ENCODE data around the gene LIFR. TPM values are rescaled to one million over a fixed set of nuclear protein-coding genes. Genes with fewer than 3 reads are reported as not detected.
"Not testable (repeated sequence)": the region's sequence is repeated elsewhere in the genome, so short reads cannot be mapped to it uniquely, and the experiment has no call there.

LIFR gene
- polyA plus RNA-seq, 1 donor: 43.1 TPM

DNA sequence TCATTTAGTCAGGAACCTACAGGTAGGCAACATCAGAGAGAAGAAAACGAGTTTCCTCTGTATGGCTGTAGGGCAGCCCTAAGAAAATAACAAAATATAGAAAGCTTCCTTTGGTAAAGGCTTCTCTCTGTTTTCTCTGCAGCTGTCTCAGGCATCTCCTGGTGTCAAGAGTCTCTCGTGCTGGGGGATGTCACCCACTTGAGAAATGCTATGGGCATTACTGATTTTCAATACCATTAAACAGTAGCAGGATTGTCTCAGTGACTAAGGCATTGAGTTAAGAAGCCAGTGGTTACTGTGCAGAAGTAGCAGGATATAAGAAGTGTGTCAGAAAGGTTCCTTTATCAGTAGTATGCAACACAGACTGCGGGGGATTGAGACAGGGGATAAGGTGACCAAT is 32.4 kb downstream of the LIFR start:
- no peak for DNase-seq (ENCODE audit: low read depth)

DNA sequence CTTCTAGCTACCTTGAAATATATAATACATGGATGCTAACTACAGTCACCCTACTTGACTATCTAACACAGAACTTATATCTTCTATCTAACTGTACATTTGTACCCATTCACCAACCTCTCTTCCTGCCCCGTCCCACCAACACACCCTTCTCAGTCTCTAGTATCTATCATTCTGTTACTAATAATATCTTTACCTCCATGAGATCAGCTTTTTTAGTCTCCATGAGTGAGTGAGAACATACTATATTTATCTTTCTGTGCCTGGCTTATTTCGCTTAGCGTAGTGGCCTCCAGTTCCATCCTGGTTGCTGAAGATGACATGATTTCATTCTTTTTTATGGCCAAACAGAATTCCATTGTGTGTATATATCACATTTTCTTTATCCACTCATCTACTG is 37.0 kb downstream of the LIFR start:
- DNase-seq (ENCODE audit: low read depth): no peak

DNA sequence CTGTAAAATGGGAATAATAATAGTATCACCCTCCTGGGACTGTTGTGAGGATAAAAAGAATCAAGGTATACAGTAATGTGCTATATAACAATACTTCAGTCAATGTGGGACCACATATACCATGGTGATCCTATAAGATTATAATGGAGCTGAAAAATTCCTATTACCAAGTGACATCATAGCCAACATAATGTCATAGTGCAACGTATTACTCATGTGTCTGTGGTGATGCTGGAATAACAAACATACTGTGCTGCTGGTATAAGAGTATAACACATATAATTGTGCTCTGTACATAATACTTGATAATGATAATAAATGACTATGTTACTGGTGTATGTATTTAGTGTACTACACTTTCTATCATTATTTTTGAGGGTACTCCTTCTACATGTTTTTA is 38.1 kb downstream of the LIFR start:
- DNase-seq (ENCODE audit: low read depth): no peak

DNA sequence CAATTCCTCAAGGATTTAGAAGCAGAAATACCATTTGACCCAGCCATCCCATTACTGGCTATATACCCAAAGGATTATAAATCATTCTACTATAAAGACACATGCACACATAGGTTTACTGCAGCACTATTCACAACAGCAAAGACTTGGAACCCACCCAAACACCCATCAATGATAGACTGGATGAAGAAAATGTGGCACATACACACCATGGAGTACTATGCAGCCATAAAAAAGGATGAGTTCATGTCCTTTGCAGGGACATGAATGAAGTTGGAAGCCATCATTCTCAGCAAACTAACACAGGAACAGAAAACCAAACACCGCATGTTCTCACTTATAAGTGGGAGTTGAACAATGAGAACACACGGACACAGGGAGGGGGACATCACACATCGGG is 39.8 kb downstream of the LIFR start:
- DNase-seq (ENCODE audit: low read depth): not testable (repeated sequence)

DNA sequence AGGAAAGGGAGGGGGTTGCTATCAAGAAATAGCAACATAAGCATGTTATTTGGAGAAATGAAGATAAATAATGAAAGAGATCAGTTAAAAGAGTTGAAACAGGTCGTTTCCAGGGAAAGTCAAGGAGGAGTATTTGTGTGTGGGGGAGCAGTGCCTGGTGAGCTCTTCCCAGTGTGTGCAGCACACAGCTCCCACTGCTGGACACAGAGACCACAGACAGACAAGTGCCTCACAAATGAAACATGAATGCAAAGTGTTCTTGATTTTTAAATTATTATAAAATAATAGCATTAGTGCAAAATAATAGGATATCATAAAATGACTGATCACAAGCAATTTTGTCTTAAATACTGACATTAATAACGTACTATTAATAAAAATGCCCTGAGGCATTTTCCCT is 40.8 kb downstream of the LIFR start:
- no peak for DNase-seq (ENCODE audit: low read depth)

DNA sequence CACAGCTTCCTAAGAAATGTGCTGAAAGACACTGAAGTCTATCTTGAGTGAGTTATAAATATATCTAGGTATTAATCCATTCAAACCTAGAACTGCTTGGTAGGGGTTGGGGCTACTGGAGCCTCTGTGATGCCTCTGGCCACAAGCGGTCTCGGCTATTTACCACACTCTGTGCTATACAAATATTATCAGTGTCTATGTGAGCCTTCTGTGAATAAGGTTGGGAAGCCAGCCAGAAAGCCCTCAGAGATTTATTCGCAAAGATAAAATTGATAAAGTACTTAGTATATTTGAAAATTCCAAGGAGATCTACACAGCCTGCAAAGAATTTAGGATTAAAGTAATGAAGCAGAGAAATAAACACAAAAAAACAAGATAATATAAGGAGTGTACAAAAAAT is 41.4 kb downstream of the LIFR start:
- DNase-seq (ENCODE audit: low read depth): no peak

DNA sequence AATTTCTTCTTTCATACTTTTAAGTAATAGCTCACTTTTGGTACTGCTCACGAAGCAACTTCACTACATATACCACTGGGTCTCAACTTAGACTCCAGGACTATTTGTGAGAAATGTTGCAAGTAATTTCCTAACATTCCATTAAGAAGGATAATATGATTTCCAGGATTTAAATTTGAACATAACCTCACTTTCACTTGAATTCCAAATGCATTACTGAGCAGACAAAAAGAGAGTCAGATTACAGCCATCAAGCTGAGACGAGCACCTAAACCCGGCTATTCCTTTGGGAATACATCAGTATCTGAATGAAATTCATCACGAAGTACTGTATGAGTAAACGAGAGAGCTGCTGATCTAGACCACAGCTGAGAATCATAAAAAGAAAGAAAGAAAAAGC is 47.3 kb downstream of the LIFR start:
- DNase-seq (ENCODE audit: low read depth): no peak

DNA sequence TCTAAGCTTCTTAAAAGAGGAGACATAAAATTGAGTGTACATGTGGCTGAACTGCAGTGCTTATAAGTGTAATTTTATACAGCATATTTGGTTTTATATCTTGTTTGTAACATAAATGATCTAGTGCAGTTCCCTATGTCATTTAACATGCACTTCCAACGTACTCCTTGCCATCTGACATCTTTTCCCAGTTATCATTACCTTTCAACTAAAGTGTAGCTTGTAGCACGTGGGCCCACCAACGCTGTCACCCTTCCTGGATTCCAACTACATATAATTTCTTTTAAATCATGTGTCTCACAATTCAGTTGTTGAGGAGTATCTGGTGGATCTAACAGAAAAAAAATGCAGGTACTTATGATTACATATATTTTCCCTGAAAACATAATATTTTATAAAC is 50.1 kb downstream of the LIFR start:
- DNase-seq (ENCODE audit: low read depth): no peak

DNA sequence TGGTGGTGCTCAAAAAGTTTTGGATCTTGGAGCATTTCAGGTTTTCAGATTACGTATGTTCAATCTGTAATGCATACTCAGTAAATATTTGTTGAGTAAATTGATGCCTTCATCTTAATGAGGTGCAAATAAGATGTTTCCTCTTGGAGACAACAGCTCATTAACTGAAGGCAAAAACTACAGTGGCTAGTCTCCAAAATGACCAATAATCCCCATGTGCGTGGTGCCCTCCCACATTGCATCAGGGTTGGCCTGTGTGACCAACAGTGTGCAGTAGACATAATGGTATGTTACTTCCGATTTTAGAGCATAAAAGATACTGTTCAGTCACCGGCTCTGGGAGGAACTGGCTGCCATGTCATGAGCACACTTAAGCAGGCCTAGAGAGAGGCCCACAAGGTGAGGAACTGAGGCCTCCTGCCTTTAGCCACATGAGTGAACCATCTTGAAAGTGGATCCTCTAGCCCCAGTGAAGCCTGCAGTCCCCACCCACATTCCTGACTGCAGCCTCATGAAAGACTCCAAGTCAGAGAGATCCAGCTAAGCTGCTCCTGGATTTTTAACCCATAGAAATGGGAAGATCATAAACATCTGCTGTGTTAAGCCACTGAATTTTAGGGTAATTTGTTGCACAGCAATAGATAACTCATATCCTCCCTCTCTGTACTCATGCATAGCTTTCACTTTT is 55.7 kb downstream of the LIFR start:
- no peak for DNase-seq (ENCODE audit: low read depth)

DNA sequence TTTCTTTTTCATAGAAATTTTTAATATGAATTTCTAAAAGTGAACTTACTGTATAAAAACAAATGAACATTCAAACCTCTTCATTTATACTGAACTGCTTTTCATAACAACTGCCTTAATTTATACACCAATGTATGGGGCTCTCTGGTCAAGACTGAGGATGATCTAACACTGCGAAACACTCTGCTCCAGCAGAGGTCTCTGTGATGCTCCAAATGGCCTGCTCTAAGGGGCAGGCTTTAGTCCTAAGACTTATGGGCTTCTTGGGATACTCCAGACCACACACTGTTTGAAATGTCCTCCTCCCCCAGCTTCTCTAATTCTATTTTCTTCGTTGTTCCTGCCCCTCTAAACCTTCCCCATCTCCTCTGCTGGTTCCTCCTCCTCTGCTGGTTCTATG is 58.5 kb downstream of the LIFR start:
- no peak for DNase-seq (ENCODE audit: low read depth)

DNA sequence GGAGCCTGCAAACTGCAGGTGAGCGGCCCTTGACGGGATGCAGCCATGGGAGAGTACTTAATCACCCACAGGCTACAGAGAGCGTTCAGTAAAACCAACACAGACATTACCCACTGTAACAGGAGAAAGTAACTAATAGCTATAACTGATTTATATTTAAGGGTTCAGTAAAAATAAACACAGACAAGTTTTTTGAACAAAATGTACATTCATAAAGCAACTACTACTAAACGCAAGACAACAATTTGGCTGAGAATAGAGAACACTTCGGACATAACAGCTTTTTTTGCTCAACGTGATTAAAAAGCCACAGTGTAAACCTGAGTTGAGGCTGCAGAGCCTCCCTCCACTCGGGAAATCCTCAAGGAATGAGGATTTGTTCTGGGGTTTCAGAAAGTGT is 61.7 kb downstream of the LIFR start:
- no peak for DNase-seq (ENCODE audit: low read depth)

DNA sequence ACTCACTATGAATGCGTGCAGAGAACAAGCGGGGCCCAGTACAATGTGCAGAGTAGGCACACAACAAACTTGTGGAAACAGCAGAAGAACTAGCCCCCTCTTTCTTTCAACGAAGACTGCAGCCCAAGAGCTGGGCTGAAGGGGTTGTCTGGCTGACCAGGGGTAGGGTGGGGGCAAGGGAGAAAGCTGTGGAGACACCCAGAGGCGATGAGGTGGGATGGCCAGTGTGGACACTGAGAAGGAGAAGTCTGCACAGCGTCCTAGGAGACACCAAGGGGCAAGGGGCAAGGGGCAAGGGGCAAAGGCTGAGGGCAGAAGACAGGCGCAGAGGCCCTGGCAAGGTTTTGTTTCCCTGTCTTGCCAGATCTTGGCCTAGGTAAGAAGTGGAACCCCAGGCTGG is 62.3 kb downstream of the LIFR start:
- no peak for DNase-seq (ENCODE audit: low read depth)

DNA sequence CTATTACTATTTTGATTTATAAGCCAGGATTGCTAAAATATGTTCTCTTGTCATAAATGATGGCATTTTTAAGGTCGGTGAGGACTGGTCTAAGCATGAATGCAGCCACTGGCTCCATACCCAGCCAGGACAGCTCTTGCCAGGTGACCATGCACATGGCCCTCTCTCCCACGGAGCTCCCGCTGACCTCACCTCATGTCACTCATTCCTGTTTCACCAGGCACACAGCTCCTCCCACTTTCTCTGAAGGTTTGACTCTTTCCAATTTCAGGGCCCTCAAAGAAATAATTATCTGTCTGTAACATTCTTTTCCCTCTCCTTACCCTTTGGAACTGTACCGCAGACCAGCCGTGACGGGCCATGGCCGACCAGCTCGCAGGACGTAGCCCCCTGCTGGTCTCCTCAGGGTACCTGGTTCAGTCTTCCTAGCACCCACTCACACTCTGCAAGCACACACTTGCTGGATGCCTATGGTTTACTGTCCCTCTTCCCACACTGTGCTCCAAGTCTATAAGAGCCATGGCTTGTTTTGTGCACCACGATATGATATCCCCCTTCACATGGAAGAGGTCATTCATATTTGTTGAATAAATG is 72.5 kb downstream of the LIFR start:
- DNase-seq (ENCODE audit: low read depth): no peak

DNA sequence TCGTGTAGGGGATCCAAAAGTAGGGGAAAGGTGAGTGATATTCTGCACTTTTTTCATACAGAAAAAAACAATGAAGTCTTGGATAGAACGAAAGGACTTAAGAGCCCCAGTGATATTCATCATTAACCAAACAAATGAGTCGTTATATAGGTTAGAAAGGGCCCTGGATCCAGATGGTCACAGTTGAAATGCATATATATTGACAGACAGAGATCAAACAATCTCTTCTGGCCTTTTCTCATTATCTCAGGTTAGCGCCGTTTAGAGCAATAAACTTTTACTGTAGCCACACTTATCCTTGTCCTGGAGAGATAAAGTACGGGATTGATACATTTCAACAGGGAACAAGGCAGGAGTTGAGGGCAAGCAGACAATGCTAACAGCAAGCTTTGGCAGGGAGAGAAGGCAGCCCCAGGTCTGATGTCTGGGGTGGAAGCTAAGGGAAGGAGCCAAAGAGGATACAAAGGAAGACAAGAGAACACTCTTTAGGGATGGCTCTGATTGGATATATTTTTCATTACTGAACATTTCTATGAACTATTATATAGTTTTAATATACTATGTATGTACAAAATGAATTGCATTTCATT is 77.0 kb downstream of the LIFR start:
- DNase-seq (ENCODE audit: low read depth): no peak

DNA sequence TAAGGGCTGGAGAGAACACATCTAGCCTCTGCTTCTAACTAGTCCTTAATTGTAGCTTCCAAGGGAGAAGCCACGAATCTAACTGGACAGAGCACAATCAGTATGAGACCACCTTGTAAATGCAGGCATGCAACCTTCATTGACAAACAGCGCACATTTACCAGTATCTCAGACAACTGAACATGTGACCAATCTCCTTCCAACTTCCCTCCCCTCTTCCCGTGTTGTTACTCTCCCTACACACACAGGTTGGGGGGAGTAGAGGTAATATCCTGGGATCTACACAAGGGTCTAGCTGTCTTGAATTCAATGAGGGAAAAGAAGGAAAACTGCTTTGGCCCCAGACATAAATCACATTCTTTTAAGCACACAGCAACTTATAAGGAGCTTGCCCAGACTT is 77.6 kb downstream of the LIFR start:
- no peak for DNase-seq (ENCODE audit: low read depth)

DNA sequence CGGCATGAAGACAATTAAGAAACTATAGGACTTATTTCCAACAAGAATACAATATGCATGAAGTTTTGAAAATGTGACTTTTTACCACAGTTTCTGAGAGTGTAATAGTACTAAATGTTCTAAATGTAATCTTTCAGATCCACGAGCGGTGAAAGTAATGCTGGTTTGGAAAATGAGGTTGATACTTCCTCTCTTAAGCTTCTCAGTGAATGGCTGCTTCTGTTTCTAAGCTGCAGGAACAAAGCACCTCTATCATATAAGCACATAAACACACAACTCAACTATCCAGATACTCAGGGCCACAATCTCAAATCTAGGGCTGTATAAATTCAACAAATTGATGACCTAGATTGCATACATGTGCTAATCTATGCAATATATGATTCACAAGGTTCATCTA is 78.3 kb downstream of the LIFR start:
- DNase-seq (ENCODE audit: low read depth): no peak

DNA sequence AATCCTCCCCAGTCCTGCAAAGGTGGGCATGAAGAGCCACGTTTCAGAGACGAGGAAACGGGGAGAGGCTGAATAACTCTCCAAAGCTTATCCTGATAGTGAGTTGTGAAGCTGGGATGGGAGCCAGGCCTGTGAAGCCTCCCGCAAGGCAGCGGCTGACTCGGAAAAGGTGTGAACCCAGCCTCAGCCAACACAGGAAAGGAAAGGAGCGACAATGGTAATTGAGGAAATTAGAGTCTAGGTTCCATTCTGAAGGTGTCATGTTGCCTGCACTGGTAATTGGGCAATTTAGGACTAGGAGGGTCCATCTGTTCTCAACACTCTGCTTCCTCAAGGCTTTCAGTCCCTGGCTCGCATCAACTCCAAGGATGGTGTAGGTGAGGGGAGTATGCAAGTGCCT is 83.4 kb downstream of the LIFR start:
- DNase-seq (ENCODE audit: low read depth): no peak

DNA sequence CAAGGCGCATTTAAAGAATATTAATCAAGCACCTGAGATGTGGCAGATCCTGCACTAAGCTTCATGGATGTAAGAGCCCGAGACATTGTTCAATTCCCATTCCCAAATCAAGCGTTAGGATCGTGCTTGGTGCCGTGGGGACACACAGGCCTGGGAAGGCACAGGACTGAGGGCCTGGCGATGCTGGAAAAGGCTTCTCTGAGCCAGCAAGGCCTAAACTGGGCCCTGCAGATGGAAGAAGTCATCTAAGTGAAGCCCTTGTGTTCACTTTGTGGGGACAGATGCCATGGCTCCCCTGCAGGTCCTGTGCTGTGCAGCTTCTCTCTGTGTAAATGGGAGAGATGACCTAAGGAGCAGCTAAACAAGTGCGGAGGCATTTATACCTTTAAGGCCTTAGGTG is 83.9 kb downstream of the LIFR start:
- no peak for DNase-seq (ENCODE audit: low read depth)

DNA sequence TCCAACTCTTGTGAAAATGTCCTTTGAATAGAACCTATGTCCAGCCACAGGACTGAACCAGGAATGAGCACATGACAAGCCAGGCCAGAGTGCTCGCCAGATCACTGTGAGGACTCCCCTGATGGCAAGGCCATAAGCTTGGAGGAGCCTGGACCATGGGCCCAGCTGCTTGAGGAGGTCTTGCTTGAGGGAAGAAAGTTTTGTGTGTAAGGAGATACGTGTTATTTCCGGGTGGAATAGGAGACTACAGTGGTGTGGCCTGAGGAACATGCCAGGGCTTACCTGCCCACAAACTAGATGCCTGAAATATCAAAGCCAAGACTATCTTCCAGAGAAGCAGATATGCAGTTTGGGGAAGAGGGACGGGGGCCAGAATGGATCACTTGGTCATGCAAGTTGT is 84.7 kb downstream of the LIFR start:
- DNase-seq (ENCODE audit: low read depth): no peak

DNA sequence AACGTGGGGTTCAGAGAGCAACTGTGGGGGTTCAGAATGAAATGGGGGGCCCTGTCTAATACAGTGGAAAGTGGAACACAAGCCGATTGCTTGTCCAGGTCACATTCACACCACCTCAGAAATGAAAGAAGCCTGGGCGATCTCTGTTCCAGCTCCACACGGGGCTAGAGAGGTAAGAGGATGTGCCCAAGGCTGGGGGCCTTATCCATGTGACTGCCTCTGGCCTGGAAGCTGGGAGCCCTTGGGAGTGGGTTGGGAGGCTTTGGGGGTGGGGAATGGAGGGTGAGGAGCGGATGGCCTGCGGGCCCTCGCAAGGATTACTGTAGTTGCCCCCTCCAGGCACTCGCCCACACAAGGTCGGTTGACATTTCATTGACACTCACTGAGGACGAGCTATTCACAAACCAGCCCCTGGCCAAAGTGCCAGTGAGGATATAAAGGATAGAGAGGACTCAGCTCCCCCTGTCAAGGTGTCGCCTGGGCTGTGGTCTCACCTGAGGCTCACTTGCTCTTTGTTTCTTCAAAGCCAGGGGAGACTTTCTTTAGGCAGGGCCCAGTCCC is 86.7 kb downstream of the LIFR start:
- DNase-seq (ENCODE audit: low read depth): no peak

DNA sequence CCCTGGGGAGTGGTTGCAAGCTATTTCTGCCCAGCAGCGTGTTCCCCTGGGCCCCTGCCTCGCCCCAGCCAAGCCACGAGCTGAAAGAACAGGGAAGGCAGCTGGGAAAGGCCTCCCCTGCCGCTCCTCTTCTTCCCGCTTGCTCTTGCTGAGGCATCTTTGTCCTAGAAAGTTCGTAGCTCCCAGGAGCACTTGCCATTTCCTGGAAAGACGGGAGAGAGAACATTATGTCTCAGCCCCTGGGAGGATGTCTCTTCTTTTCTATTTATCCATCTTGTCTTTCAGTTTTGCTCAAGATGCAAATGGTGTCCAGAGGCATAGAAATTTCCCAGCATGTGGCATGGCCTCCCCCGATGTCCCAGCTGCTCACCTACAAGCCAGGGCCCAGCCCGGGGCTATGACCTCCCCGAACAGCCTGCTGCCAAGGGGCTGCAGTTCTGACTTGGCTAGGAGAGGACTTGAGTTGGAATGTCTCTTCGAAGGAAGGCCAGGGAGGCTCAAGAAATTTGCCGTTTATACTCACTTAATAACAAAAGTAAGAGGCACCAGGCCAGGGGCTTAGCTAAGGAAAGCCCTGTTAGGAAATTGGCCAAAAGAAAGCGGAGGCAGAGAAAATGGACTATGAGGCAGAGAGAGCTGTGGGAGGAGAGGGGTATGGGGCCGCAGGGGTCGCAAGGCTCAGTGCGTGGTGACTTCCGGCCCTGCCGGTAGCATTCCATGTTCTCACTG is 87.3 kb downstream of the LIFR start:
- DNase-seq (ENCODE audit: low read depth): no peak

DNA sequence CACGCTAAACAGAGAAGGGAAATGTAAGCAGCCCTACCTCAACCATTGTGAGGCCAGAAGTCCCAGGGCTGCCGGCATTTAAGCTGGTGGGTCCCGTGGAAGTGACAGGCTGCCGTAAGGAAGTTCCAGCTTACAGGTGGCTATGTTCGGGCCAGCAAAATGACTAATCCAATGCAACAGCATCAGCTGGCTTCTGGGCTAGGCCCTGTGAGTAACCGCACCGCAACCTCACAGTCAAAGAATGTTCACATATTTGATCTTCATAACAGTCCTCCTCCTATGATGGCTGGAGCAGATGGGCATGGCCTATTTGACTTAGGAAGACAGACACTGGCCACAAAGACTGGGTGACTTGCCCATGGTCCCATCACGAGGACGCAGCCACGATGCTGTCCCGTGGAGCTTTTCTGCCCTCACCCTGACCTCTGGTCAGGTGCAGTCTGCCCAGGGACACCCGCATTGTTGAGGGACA is 88.2 kb downstream of the LIFR start:
- DNase-seq (ENCODE audit: low read depth): no peak
